GM18511 (cell line): Measurements from ENCODE around the gene RABAC1.

Experiments
- ATAC-seq: cut with Tn5 transposase; IDR thresholded peaks from one replicate; pipeline ENCODE4 v1.9.1; 2021; ENCODE audit warnings: mild to moderate bottlenecking, moderate library complexity; ENCODE audit not compliant: unreplicated experiment

RABAC1 gene

DNA sequence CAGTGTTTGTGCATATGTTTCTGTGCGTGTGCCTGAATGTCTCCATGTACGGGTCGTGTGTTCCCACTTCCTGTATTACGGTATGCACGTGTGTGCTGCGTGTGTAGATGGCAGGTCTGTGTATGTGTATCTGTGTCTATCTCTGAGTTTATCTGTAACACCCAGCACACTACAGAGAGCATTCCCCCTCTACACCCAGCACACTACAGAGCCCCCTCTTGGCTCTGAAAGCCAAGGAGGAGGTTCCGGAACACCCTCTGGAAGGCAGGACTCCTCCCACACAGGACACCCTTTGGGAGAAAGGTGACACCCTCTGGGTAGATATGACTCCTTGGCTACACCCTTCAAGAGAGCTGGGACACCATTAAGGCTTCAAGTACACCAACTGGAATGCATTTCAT is 28.8 kb downstream of the RABAC1 start:
- no peak for ATAC-seq

- no peak for ATAC-seq
Measured at GRCh38 chr19:41929536-41930071, 29.5 kb downstream of the RABAC1 start.

GRCh38 chr19:41928754-41929535 is 30.2 kb downstream of the RABAC1 start:
- ATAC-seq = no peak

- no peak for ATAC-seq
Measured at GRCh38 chr19:41928221-41928683, 30.9 kb downstream of the RABAC1 start, which contains the start of gene ERFL. Gene ERFL, minus strand, starts transcription at chr19:41928449. Its CDS starts 15,530 bp downstream, at chr19:41912919.

- ATAC-seq = no peak
Measured at GRCh38 chr19:41927497-41928192, 31.5 kb downstream of the RABAC1 start.

GRCh38 chr19:41926763-41927496 is 32.2 kb downstream of the RABAC1 start:
- no peak for ATAC-seq

GRCh38 chr19:41926028-41926762 is 32.9 kb downstream of the RABAC1 start:
- ATAC-seq = no peak

DNA sequence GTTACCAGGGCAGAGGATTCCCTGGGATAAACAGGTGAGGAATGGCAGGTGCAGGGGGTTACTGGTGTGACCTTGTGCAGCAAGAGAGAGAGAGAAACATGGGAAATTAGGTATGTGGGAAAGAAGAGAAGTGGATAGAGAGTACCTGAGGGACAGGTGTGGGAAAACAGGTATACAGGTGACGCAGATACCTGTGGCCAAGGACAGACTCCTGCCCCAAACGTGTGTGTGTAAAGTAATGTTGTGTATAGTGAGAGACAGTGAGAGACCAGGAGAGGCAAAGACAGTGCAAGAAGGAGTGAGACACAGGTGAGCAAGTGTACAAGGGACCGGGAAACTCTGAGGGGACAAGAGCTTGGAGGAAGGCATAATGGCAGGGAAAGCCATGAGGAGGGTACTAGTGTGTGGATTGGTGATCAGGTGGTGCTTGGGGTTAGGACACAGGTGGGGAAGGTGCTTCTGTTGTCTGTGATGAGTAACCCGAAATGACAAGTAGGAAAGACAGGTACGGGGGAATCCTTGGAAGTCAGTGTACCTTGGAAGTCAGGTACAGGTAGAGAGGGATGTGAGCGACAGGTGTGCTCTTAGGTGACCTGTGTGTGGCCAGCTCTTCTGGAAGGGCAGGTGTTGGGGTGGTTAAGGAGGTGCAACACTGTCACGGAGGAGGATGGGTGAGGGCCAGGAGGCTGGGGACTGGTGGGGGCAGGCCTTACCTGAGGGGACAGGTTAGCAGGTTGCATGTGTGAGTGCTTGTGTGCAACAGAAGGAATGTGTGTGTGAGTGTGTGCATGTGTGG is 33.7 kb downstream of the RABAC1 start:
- ATAC-seq = no peak

GRCh38 chr19:41924151-41925145 is 34.7 kb downstream of the RABAC1 start:
- no peak for ATAC-seq

GRCh38 chr19:41923045-41923788 is 35.9 kb downstream of the RABAC1 start:
- no peak for ATAC-seq

GRCh38 chr19:41922585-41922984 is 36.5 kb downstream of the RABAC1 start:
- ATAC-seq = no peak

- no peak for ATAC-seq
Measured at GRCh38 chr19:41921577-41922576, 37.2 kb downstream of the RABAC1 start.

DNA sequence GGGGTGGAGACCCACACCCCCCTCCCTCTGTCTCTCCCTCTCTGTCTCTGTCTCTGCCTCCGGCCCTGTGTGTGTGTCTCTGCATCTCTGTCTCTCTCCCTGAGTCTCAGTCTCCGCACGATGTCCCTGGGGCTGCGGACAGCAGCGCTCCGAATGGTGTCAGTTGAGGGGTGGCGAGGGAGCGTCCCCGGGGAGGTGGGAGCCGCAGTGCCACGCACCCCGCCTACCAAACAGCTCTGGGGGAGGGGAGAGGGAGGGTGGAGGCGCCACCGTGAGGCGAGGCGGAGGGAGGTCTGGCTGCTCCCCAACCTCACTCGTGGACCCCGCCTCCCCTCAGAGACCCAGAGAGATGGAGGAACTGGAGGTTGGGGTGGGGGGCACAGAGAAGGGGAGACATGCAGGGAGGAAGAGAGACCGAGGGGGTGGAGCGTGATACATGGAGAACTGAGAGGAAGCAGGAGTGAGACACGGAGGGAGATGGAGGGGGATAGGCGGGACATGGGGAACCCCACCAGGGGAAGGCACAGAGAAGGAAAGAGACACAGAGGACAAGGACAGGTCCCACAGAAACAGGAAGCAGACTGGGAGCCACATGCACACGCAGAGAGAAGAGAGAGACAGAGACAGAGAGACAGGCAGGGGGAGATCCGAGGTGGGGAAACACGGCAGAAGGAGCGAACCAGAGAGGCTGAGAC is 38.1 kb downstream of the RABAC1 start:
- ATAC-seq = no peak

DNA sequence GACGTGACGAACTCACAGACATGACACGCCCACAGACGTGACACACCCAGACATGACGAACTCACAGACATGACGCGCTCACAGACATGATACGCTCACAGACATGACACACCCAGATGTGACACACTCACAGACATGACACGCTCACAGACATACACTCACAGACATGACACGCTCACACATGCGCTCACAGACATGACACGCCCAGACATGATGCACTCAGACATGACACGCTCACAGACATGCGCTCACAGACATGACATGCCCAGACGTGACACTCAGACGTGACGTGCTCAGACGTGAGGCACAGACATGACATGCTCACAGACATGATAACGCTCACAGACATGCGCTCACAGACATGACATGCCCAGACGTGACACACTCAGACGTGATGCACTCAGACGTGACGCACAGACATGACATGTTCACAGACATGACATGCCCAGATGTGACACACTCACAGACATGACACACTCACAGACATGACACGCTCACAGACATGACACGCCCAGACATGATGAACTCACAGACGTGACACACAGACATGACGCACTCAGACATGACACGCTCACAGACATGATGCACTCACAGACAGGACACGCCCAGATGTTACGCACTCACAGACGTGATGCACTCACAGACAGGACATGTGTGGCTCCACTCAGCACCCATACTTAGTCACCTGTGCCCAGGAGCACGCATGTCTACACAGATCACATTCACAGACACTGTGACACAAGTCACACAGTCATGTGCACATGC is 39.0 kb downstream of the RABAC1 start:
- no peak for ATAC-seq

DNA sequence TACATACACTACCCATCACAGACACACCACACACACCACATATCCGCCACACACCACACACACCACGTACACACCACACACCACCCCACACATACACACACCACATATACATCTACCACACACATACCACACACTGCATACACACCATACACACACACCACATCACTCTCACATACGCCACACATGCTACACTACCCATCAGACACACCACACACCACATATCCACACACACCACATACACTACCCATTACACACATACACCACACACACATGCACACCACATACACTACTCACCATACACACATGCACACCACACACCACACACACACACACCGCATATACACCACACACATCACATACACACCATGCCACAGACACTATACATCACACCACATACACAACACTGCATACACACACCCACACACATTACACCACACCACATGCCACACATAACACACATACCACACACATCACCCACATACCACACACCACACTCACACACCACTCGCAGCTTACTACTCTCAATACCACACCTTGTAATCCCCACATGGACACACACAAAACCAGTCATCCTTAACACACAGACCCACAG is 40.4 kb downstream of the RABAC1 start:
- ATAC-seq = no peak
